OCI-LY3 (cell line): ENCODE results near the gene GAB1.

Source experiments
- CTCF ChIP-seq: fragments of 200-600, 300-600 bp; sonication (generic); IDR thresholded peaks from 2 replicates; pipeline ENCODE4 v1.5.1; 2014; ENCODE audit warnings: antibody characterized with exemption, low read length, low read depth
- EZH2phosphoT487 ChIP-seq: fragments of 200-600 bp; shearing (Covaris generic); IDR thresholded peaks from 2 replicates; pipeline ENCODE4 v1.6.1; 2018; ENCODE audit warnings: antibody characterized with exemption, mixed run types, low read depth

GRCh38 chr4:143356493-143356892, 19.8 kb downstream of the GAB1 start:
- TF ChIP-seq CTCF (no peak), EZH2phosphoT487 (no peak)
